Liver (tissue), 9 donors: ENCODE measurements around the gene LGR4. TPM values are rescaled to one million over a fixed set of nuclear protein-coding genes. Genes with fewer than 3 reads are reported as not detected.

Source experiments
- DNase-seq: peaks from one replicate; pipeline ENCODE4 v3.0.0-alpha.2; 2017; ENCODE audit warnings: low spot score
- H3K27ac ChIP-seq, 2 donors: one replicate each; pipeline ENCODE4 v1.7.0; 2013; ENCODE audit warnings: inconsistent platforms in 2 of 2, low read length in 2 of 2, control low read depth in 1 of 2, low read depth in 1 of 2, mild to moderate bottlenecking in 1 of 2
- H3K27me3 ChIP-seq, 4 donors: one replicate each; pipeline versions ENCODE4 v1.6.1 to v1.7.0; 2013; ENCODE audit warnings: low read length in 3 of 4, inconsistent platforms in 1 of 4, mild to moderate bottlenecking in 1 of 4, moderate library complexity in 1 of 4; ENCODE audit not compliant: control insufficient read depth in 4 of 4, insufficient read depth in 4 of 4
- H3K36me3 ChIP-seq, 4 donors: one replicate each; pipeline versions ENCODE4 v1.6.1 to v1.7.0; 2013; ENCODE audit warnings: low read length in 3 of 4, mild to moderate bottlenecking in 3 of 4, low read depth in 1 of 4, moderate library complexity in 1 of 4; ENCODE audit not compliant: control insufficient read depth in 4 of 4, insufficient read depth in 3 of 4
- H3K4me1 ChIP-seq, 4 donors: one replicate each; pipeline versions ENCODE4 v1.6.1 to v1.7.0; 2013; ENCODE audit warnings: low read length in 3 of 4, mild to moderate bottlenecking in 3 of 4, moderate library complexity in 1 of 4; ENCODE audit not compliant: control insufficient read depth in 4 of 4, insufficient read depth in 4 of 4
- H3K4me3 ChIP-seq, 3 donors: one replicate each; pipeline versions ENCODE4 v1.6.1 to v1.7.0; 2013; ENCODE audit warnings: low read length in 3 of 3, control low read depth in 1 of 3, low read depth in 1 of 3, mild to moderate bottlenecking in 1 of 3
- H3K9ac ChIP-seq, 2 donors: one replicate each; pipeline ENCODE4 v1.7.0; 2013; ENCODE audit warnings: low read length in 2 of 2, mild to moderate bottlenecking in 2 of 2, moderate library complexity in 2 of 2, control low read depth in 1 of 2, low read depth in 1 of 2
- H3K9me3 ChIP-seq, 4 donors: one replicate each; pipeline versions ENCODE4 v1.6.1 to v1.7.0; 2013; ENCODE audit warnings: low read length in 3 of 4; ENCODE audit not compliant: control insufficient read depth in 4 of 4
- EGR1 ChIP-seq, 2 donors: IDR thresholded peaks; 2 replicates each; pipeline ENCODE4 v1.6.1; 2016 to 2018; ENCODE audit warnings: antibody characterized with exemption in 2 of 2, low read depth in 2 of 2
- FOXA1 ChIP-seq: IDR thresholded peaks from 2 replicates; pipeline ENCODE4 v1.6.1; 2016; ENCODE audit warnings: antibody characterized with exemption
- FOXA2 ChIP-seq: IDR thresholded peaks from 2 replicates; pipeline ENCODE4 v1.6.1; 2016; ENCODE audit warnings: antibody characterized with exemption
- GABPA ChIP-seq, 2 donors: IDR thresholded peaks in 1 of 2; conservative IDR thresholded peaks in 1 of 2; 2 replicates each; pipeline ENCODE4 v1.6.1; 2016; ENCODE audit warnings: antibody characterized with exemption in 2 of 2, mild to moderate bottlenecking in 1 of 2, moderate library complexity in 1 of 2
- HNF4A ChIP-seq, 2 donors: conservative IDR thresholded peaks; 2 replicates each; pipeline ENCODE4 v1.6.1; 2016; ENCODE audit warnings: antibody characterized with exemption in 2 of 2, mild to moderate bottlenecking in 2 of 2
- HNF4G ChIP-seq: IDR thresholded peaks from 2 replicates; pipeline ENCODE4 v1.6.1; 2016; ENCODE audit warnings: antibody characterized with exemption
- JUND ChIP-seq, 2 donors: IDR thresholded peaks; 2 replicates each; pipeline ENCODE4 v1.6.1; 2016; ENCODE audit warnings: antibody characterized with exemption in 2 of 2
- NR2F2 ChIP-seq: IDR thresholded peaks from 2 replicates; pipeline ENCODE4 v1.6.1; 2016; ENCODE audit warnings: antibody characterized with exemption
- RAD21 ChIP-seq, 2 donors: IDR thresholded peaks; 2 replicates each; pipeline ENCODE4 v1.6.1; 2016; ENCODE audit warnings: antibody characterized with exemption in 2 of 2, mild to moderate bottlenecking in 2 of 2
- RXRA ChIP-seq, 2 donors: IDR thresholded peaks; 2 replicates each; pipeline ENCODE4 v1.6.1; 2017 to 2018; ENCODE audit warnings: antibody characterized with exemption in 2 of 2, mild to moderate bottlenecking in 1 of 2
- SP1 ChIP-seq: IDR thresholded peaks from 2 replicates; pipeline ENCODE4 v1.6.1; 2018; ENCODE audit warnings: antibody characterized with exemption, mild to moderate bottlenecking
- TAF1 ChIP-seq: conservative IDR thresholded peaks from 2 replicates; pipeline ENCODE4 v1.6.1; 2016; ENCODE audit warnings: antibody characterized with exemption, mild to moderate bottlenecking
- YY1 ChIP-seq: IDR thresholded peaks from 2 replicates; pipeline ENCODE4 v1.6.1; 2016; ENCODE audit warnings: antibody characterized with exemption, mild to moderate bottlenecking
- WGBS: extraction: QIAGEN DNeasy Blood & Tissue Kit; methylation state at CpG from one replicate; pipeline ENCODE4 v1.1.7; 2013; 5-methylcytosine and 5-hydroxymethylcytosine counted together
- polyA plus RNA-seq, 2 donors: library from polyadenylated mRNA; stranded (reverse) in 1 of 2; unstranded in 1 of 2; fragments of 200-250 nt in 1 of 2; fragments of >200 nt in 1 of 2; fragmentation: Nextera tagmentation in 1 of 2; extraction: Ambion mirVana in 1 of 2; gene quantifications; one replicate each; pipeline versions ENCODE4 v1.2.1 to v1.2.3, GENCODE V29; 2013 to 2015
- total RNA-seq, 2 donors: library from RNA; depleted of rRNA; stranded (reverse); fragments of >200 nt; gene quantifications; one replicate each; pipeline ENCODE4 v1.2.3, GENCODE V29; 2014
- TF ChIP-seq, protein P1 (sequence below): IDR thresholded peaks from 2 replicates; pipeline ENCODE4 v1.6.1; 2016; ENCODE audit warnings: antibody characterized with exemption, mild to moderate bottlenecking
- TF ChIP-seq, protein P2 (sequence below): IDR thresholded peaks from 2 replicates; pipeline ENCODE4 v1.6.1; 2016; ENCODE audit warnings: antibody characterized with exemption
- TF ChIP-seq, protein P3 (sequence below): IDR thresholded peaks from 2 replicates; pipeline ENCODE4 v1.6.1; 2016; ENCODE audit warnings: antibody characterized with exemption
- TF ChIP-seq, protein P4 (sequence below): fragments of 150-350 bp; IDR thresholded peaks from 2 replicates; pipeline ENCODE4 v1.5.1; 2017; ENCODE audit warnings: improper control_type of control experiment, low read depth, low read length; ENCODE audit not compliant: missing input control
- TF ChIP-seq, protein P5 (sequence below): IDR thresholded peaks from 2 replicates; pipeline ENCODE4 v1.6.1; 2016; ENCODE audit warnings: antibody characterized with exemption
- donor health status: healthy.
- donor health status: healthy.
- donor health status: healthy.
- donor health status: healthy.
- donor health status: healthy.

The LGR4 gene
- total and polyA plus RNA-seq, 4 donors: 13.7 to 95.3 (median 42.5) TPM

DNA sequence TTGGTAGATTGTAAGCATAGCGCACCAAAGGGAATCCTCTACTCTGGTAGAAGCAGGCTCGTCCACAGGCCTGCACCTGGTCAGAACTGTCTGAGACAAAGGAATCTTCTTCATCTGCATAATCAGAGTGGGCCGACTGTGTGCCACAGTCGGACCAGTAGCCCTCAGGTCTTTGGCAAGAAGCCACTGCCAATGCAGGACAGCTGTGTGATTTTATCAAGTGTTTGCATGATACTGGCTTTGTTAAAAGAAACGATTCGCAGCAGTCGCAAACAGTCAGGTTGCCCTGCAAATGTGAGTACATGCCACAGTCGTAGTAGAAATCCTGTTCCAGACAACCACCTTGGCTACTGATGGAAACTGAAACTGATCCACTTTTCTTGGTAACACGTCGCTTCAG is 104.7 kb downstream of the LGR4 start (continued):
- TF ChIP-seq, protein P1, sequence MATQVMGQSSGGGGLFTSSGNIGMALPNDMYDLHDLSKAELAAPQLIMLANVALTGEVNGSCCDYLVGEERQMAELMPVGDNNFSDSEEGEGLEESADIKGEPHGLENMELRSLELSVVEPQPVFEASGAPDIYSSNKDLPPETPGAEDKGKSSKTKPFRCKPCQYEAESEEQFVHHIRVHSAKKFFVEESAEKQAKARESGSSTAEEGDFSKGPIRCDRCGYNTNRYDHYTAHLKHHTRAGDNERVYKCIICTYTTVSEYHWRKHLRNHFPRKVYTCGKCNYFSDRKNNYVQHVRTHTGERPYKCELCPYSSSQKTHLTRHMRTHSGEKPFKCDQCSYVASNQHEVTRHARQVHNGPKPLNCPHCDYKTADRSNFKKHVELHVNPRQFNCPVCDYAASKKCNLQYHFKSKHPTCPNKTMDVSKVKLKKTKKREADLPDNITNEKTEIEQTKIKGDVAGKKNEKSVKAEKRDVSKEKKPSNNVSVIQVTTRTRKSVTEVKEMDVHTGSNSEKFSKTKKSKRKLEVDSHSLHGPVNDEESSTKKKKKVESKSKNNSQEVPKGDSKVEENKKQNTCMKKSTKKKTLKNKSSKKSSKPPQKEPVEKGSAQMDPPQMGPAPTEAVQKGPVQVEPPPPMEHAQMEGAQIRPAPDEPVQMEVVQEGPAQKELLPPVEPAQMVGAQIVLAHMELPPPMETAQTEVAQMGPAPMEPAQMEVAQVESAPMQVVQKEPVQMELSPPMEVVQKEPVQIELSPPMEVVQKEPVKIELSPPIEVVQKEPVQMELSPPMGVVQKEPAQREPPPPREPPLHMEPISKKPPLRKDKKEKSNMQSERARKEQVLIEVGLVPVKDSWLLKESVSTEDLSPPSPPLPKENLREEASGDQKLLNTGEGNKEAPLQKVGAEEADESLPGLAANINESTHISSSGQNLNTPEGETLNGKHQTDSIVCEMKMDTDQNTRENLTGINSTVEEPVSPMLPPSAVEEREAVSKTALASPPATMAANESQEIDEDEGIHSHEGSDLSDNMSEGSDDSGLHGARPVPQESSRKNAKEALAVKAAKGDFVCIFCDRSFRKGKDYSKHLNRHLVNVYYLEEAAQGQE: no peak
- TF ChIP-seq FOXA2: no peak

DNA sequence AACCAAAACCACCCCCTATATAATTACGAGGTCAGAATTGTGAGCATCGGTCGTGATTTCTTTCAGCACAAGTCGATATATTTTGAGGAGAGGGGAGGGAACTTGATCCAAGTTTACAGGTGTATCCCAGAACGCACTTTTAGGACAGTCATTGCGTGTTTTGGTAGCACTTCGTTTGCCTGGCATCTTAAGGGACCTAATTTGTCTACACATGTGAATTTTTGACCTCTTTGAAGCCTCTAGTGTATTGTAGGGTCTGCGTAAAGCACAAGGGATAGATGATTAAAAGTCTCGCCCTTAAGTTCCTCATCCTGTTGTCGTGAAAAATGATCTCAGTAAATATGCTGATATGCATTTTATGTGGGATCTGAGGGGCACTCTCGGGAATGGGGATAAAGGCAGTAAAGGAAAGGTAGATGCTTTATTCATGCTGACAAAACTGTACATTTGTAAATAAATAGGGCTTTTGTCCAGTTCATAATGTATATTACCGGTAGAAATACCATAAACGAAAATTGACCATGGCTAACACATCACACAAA is 108.9 kb downstream of the LGR4 start:
- no peak for TF ChIP-seq RXRA (IDR thresholded peaks at IDR 0.05)
- TF ChIP-seq, protein P2, sequence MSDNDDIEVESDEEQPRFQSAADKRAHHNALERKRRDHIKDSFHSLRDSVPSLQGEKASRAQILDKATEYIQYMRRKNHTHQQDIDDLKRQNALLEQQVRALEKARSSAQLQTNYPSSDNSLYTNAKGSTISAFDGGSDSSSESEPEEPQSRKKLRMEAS: no peak
- TF ChIP-seq NR2F2: no peak
- no peak for TF ChIP-seq HNF4A (conservative IDR thresholded peaks at IDR 0.05)
- no peak for TF ChIP-seq GABPA (IDR thresholded peaks at IDR 0.05 in 1 of 2, conservative IDR thresholded peaks at IDR 0.05 in 1 of 2)
- TF ChIP-seq, protein P1: no peak
- no peak for TF ChIP-seq SP1
- TF ChIP-seq FOXA1: no peak
- TF ChIP-seq, protein P3, sequence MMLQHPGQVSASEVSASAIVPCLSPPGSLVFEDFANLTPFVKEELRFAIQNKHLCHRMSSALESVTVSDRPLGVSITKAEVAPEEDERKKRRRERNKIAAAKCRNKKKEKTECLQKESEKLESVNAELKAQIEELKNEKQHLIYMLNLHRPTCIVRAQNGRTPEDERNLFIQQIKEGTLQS: no peak
- no peak for TF ChIP-seq TAF1
- TF ChIP-seq FOXA2: no peak
- no peak for TF ChIP-seq YY1
- TF ChIP-seq RAD21 (IDR thresholded peaks at IDR 0.05): no peak
- no peak for TF ChIP-seq HNF4G
- TF ChIP-seq EGR1 (IDR thresholded peaks at IDR 0.05; ENCODE audit: low read depth in 2 of 2): no peak
- TF ChIP-seq, protein P4, sequence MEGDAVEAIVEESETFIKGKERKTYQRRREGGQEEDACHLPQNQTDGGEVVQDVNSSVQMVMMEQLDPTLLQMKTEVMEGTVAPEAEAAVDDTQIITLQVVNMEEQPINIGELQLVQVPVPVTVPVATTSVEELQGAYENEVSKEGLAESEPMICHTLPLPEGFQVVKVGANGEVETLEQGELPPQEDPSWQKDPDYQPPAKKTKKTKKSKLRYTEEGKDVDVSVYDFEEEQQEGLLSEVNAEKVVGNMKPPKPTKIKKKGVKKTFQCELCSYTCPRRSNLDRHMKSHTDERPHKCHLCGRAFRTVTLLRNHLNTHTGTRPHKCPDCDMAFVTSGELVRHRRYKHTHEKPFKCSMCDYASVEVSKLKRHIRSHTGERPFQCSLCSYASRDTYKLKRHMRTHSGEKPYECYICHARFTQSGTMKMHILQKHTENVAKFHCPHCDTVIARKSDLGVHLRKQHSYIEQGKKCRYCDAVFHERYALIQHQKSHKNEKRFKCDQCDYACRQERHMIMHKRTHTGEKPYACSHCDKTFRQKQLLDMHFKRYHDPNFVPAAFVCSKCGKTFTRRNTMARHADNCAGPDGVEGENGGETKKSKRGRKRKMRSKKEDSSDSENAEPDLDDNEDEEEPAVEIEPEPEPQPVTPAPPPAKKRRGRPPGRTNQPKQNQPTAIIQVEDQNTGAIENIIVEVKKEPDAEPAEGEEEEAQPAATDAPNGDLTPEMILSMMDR: no peak
- TF ChIP-seq JUND (IDR thresholded peaks at IDR 0.05): no peak
- TF ChIP-seq, protein P5, sequence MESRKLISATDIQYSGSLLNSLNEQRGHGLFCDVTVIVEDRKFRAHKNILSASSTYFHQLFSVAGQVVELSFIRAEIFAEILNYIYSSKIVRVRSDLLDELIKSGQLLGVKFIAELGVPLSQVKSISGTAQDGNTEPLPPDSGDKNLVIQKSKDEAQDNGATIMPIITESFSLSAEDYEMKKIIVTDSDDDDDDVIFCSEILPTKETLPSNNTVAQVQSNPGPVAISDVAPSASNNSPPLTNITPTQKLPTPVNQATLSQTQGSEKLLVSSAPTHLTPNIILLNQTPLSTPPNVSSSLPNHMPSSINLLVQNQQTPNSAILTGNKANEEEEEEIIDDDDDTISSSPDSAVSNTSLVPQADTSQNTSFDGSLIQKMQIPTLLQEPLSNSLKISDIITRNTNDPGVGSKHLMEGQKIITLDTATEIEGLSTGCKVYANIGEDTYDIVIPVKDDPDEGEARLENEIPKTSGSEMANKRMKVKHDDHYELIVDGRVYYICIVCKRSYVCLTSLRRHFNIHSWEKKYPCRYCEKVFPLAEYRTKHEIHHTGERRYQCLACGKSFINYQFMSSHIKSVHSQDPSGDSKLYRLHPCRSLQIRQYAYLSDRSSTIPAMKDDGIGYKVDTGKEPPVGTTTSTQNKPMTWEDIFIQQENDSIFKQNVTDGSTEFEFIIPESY: no peak
- no peaks in the 10 kb centered on the region for H3K9me3 ChIP-seq
- H3K4me3 ChIP-seq: peak overlapping the region; percentile 64 to 72 (median 65)
- peaks cover 0 to 18% (median 14%) of the 10 kb centered on the region in 4 donors for H3K4me1 ChIP-seq
- H3K36me3 ChIP-seq: peaks cover 4 to 11% (median 8%) of the 10 kb centered on the region in 4 donors
- no peaks in the 10 kb centered on the region for H3K27me3 ChIP-seq
- 45% methylated on average over 13 of the region's 13 CpGs for WGBS
- H3K27ac ChIP-seq: peak overlapping the region in 1 of 2 donors; percentile 40
- DNase-seq: no peak
- peak overlapping the region; percentile 43 to 64 for H3K9ac ChIP-seq
